K562 (cell line): Measurements from ENCODE around the gene DENND1A. TPM values are rescaled to one million over a fixed set of nuclear protein-coding genes. Genes with fewer than 3 reads are reported as not detected.

Experiments
- ADNP ChIP-seq: fragments of 200-800 bp; sonication (Bioruptor generic); IDR thresholded peaks from 2 replicates; pipeline ENCODE4 v1.6.1; 2016; ENCODE audit warnings: missing genetic modification characterization, missing compliant biosample characterization
- ASH1L ChIP-seq: fragments of 450-650 bp; IDR thresholded peaks from 2 replicates; pipeline ENCODE4 v1.6.1; 2018; ENCODE audit warnings: borderline replicate concordance, mild to moderate bottlenecking, low read depth; ENCODE audit not compliant: partially characterized antibody
- BDP1 ChIP-seq: IDR thresholded peaks from 3 replicates; pipeline ENCODE4 v1.6.1; 2011; ENCODE audit not compliant: insufficient read length, insufficient read depth
- CBX3 ChIP-seq, 2 experiments: IDR thresholded peaks; 1 replicate in 1 of 2; 2 replicates in 1 of 2; pipeline ENCODE4 v1.6.1; 2012; ENCODE audit warnings: inconsistent platforms in 2 of 2, low read length in 2 of 2, borderline replicate concordance in 1 of 2, control low read depth in 1 of 2
- CHD4 ChIP-seq: fragments of 200-600 bp; sonication (generic); IDR thresholded peaks from 3 replicates; pipeline ENCODE4 v1.6.1; 2012; ENCODE audit warnings: low read depth, mild to moderate bottlenecking, mixed read lengths, low read length, inconsistent platforms; ENCODE audit not compliant: insufficient read depth, insufficient replicate concordance, poor library complexity, severe bottlenecking
- CREB3 ChIP-seq: fragments of 450-650 bp; conservative IDR thresholded peaks from 2 replicates; pipeline ENCODE4 v1.6.1; 2016; ENCODE audit warnings: missing genetic modification characterization, low read depth, mild to moderate bottlenecking, missing compliant biosample characterization, moderate library complexity
- DDX20 ChIP-seq: fragments of 450-650 bp; IDR thresholded peaks from 2 replicates; pipeline ENCODE4 v1.6.1; 2016; ENCODE audit warnings: missing genetic modification characterization, low read depth, mild to moderate bottlenecking, missing compliant biosample characterization, moderate library complexity
- EWSR1 ChIP-seq: fragments of 450-650 bp; IDR thresholded peaks from 2 replicates; pipeline ENCODE4 v1.6.1; 2018; ENCODE audit warnings: borderline replicate concordance, mild to moderate bottlenecking, low read depth, moderate library complexity; ENCODE audit not compliant: partially characterized antibody
- FOXO4 ChIP-seq: fragments of 450-650 bp; formaldehyde crosslinking; IDR thresholded peaks from 2 replicates; pipeline ENCODE4 v1.4.0; 2020; ENCODE audit warnings: mild to moderate bottlenecking, moderate library complexity
- KDM1A ChIP-seq, 2 experiments: fragments of 450-650 bp; IDR thresholded peaks; 2 replicates each; pipeline ENCODE4 v1.6.1; 2016; ENCODE audit warnings: mild to moderate bottlenecking in 2 of 2
- KDM2B ChIP-seq: fragments of 250-450 bp; sonication (Bioruptor Pico); IDR thresholded peaks from 2 replicates; pipeline ENCODE4 v1.8.0; 2021; ENCODE audit warnings: mild to moderate bottlenecking, moderate library complexity
- MXI1 ChIP-seq: IDR thresholded peaks from 2 replicates; pipeline ENCODE4 v1.6.1; 2011; ENCODE audit warnings: low read depth, mild to moderate bottlenecking, improper control_type of control experiment, low read length
- NFATC3 ChIP-seq: fragments of 450-650 bp; IDR thresholded peaks from 2 replicates; pipeline ENCODE4 v1.6.1; 2017; ENCODE audit warnings: mild to moderate bottlenecking
- OTX1 ChIP-seq: fragments of 450-650 bp; formaldehyde crosslinking; IDR thresholded peaks from 2 replicates; pipeline ENCODE4 v1.4.0; 2022; ENCODE audit warnings: mild to moderate bottlenecking
- RBBP5 ChIP-seq: fragments of 200-600 bp; sonication (generic); IDR thresholded peaks from 2 replicates; pipeline ENCODE4 v1.6.1; 2012; ENCODE audit warnings: borderline replicate concordance, mild to moderate bottlenecking, low read length, control low read depth, inconsistent platforms; ENCODE audit not compliant: insufficient read depth, poor library complexity, severe bottlenecking
- RBM39 ChIP-seq: fragments of 200-400 bp; formaldehyde crosslinking; optimal IDR thresholded peaks from 2 replicates; pipeline ENCODE3; 2018; ENCODE audit warnings: low read depth, low read length
- RCOR1 ChIP-seq, 2 experiments: IDR thresholded peaks; 2 replicates each; pipeline ENCODE4 v1.6.1; 2012; ENCODE audit warnings: low read depth in 2 of 2, low read length in 2 of 2, borderline replicate concordance in 1 of 2, improper control_type of control experiment in 1 of 2
- SAFB2 ChIP-seq: fragments of 200-400 bp; formaldehyde crosslinking; IDR thresholded peaks from 2 replicates; pipeline ENCODE4 v1.6.1; 2018; ENCODE audit warnings: borderline replicate concordance, low read length, low read depth, moderate library complexity; ENCODE audit not compliant: severe bottlenecking
- SMARCA5 ChIP-seq: fragments of 450-650 bp; IDR thresholded peaks from 2 replicates; pipeline ENCODE4 v1.6.1; 2016
- SMARCE1 ChIP-seq: fragments of 450-650 bp; IDR thresholded peaks from 2 replicates; pipeline ENCODE4 v1.7.1; 2016; ENCODE audit warnings: mild to moderate bottlenecking
- SPI1 ChIP-seq: IDR thresholded peaks from 2 replicates; pipeline ENCODE4 v1.6.1; 2011; ENCODE audit warnings: low read depth, low read length, control low read depth, borderline replicate concordance
- TCF7L2 ChIP-seq: fragments of 150-350 bp; IDR thresholded peaks from 2 replicates; pipeline ENCODE4 v1.6.1; 2016; ENCODE audit warnings: low read depth, mild to moderate bottlenecking, low read length, moderate library complexity
- UBTF ChIP-seq, 2 experiments: IDR thresholded peaks; 2 replicates each; pipeline ENCODE4 v1.6.1; 2012; ENCODE audit warnings: improper control_type of control experiment in 2 of 2, low read depth in 2 of 2, low read length in 2 of 2, borderline replicate concordance in 1 of 2
- polyA plus RNA-seq, 8 experiments: library from polyadenylated mRNA; depleted of rRNA in 4 of 8; stranded (reverse) in 5 of 8; unstranded in 3 of 8; fragments of >200 nt; fragmentation: Nextera tagmentation in 2 of 8; fragmentation: Illumina TruSeq in 1 of 8; extraction: Ambion mirVana in 2 of 8; extraction: Trizol in 1 of 8; gene quantifications; 2 replicates each; pipeline versions ENCODE4 v1.2.1 to v1.2.3, GENCODE V29; 2011 to 2014; ENCODE audit warnings: inconsistent platforms in 1 of 8, missing spikeins in 1 of 8
- total RNA-seq, 7 experiments: library from RNA; depleted of rRNA in 6 of 7; stranded (reverse); fragments of >200 nt in 6 of 7; fragmentation: Illumina TruSeq in 2 of 7; extraction: Trizol in 2 of 7; gene quantifications; 2 replicates each; pipeline versions ENCODE4 v1.2.1 to v1.2.3, GENCODE V29; 2011 to 2021; ENCODE audit warnings: low replicate concordance in 1 of 7

The DENND1A gene
- total and polyA plus RNA-seq, 9 of the 15 experiments (the other 6 are each of a cell fraction or from before 2014, with no cell fraction given), result 7.6 to 29.5 (median 15.7) TPM

- TF ChIP-seq KDM1A (IDR thresholded peaks at IDR 0.05), result peak; percentile 58 to 71
- TF ChIP-seq SMARCE1, result no peak
- peak; percentile 53; the same call in 1 of the 2 replicates for TF ChIP-seq SMARCA5
- no peak for TF ChIP-seq SAFB2
- TF ChIP-seq TCF7L2, result no peak
- TF ChIP-seq CREB3, result no peak
- TF ChIP-seq EWSR1, result no peak
- TF ChIP-seq ASH1L, result no peak
- no peak for TF ChIP-seq CHD4
- TF ChIP-seq UBTF (IDR thresholded peaks at IDR 0.05; ENCODE audit: borderline replicate concordance in 1 of 2, low read depth in 2 of 2, low read length in 2 of 2), result no peak
- TF ChIP-seq RCOR1 (IDR thresholded peaks at IDR 0.05; ENCODE audit: borderline replicate concordance in 1 of 2, low read depth in 2 of 2, low read length in 2 of 2), result peak in 1 of 2 experiments; percentile 58; a peak in 2 of 4 replicates
- no peak for TF ChIP-seq MXI1
- TF ChIP-seq RBBP5, result no peak
- 0 out of 2 replicates have a peak, but pooled peaks have one; percentile 26 for TF ChIP-seq SPI1
- no peak; the same call in none of the 2 replicates for TF ChIP-seq ADNP (tag)
- no peak for TF ChIP-seq DDX20 (tag)
- no peak for TF ChIP-seq BDP1
- no peak for TF ChIP-seq KDM2B (CRISPR knock-in tag)
- no peak for TF ChIP-seq FOXO4
- no peak for TF ChIP-seq RBM39
- TF ChIP-seq CBX3 (IDR thresholded peaks at IDR 0.05; ENCODE audit: borderline replicate concordance in 1 of 2, low read length in 2 of 2), result peak in 1 of 2 experiments; percentile 53; a peak in 1 of 3 replicates
- no peak for TF ChIP-seq OTX1 (CRISPR knock-in tag)
- no peak for TF ChIP-seq NFATC3
These were observed 557.9 kb downstream of the DENND1A start (continued) for GRCh38 chr9:123371805-123372590.
